Mucosa of descending colon (tissue), 3 donors: ENCODE data around the gene PSD2. TPM values are rescaled to one million over a fixed set of nuclear protein-coding genes. Genes with fewer than 3 reads are reported as not detected.

ENCODE experiments used
- ATAC-seq: fragments of 200-7000 bp; cut with Tn5 transposase; one replicate; pipeline ENCODE4 v1.9.1; 2020; ENCODE audit warnings: mild to moderate bottlenecking, moderate library complexity
- DNase-seq, 3 donors: peaks; one replicate each; pipeline ENCODE4 v3.0.0-alpha.2; 2020
- H3K36me3 ChIP-seq: fragments of 200-600 bp; one replicate; pipeline ENCODE4 v1.8.0; 2021; ENCODE audit warnings: low read depth, mild to moderate bottlenecking
- H3K4me1 ChIP-seq: fragments of 200-600 bp; one replicate; pipeline ENCODE4 v1.8.0; 2021; ENCODE audit warnings: low read depth, mild to moderate bottlenecking
- H3K4me3 ChIP-seq: fragments of 200-600 bp; one replicate; pipeline ENCODE4 v1.8.0; 2021; ENCODE audit warnings: mild to moderate bottlenecking
- H3K9me3 ChIP-seq: fragments of 200-600 bp; one replicate; pipeline ENCODE4 v1.8.0; 2021; ENCODE audit warnings: mild to moderate bottlenecking
- intact Hi-C, 2 donors: fragments of 100-400 bp; cut with DNase I in 1 of 2; cut with micrococcal nuclease in 1 of 2; formaldehyde crosslinking; loops; one replicate each; pipeline versions ENCODE4 v1.11.0 to v1.11.1; 2022; cut with DNase I, micrococcal nuclease
- total RNA-seq, 3 donors: library from RNA; stranded (reverse); fragmentation: NEBNext Ultra II Directional in 2 of 3; extraction: Animal tissue kit (Norgen Biotek cat#: 25700) in 2 of 3; gene quantifications; one replicate each; pipeline versions ENCODE4 v1.2.1 to v1.2.4, GENCODE V29; 2021 to 2023
- TF ChIP-seq, protein P1 (sequence below): fragments of 200-600 bp; IDR thresholded peaks from one replicate; pipeline ENCODE4 v1.8.0; 2022; ENCODE audit warnings: antibody characterized with exemption, mild to moderate bottlenecking
- donor health status: DM: no; HTN: no; CAD: no; lungs with moderate emphysema.
- donor health status: DM: no; HTN: no; CAD: no.
- donor health status: DM: no; HTN: yes; CAD: no.

PSD2 gene
- total RNA-seq, 3 donors from 2014 or later = 0.07 to 0.25 TPM; not detected in 1

DNA sequence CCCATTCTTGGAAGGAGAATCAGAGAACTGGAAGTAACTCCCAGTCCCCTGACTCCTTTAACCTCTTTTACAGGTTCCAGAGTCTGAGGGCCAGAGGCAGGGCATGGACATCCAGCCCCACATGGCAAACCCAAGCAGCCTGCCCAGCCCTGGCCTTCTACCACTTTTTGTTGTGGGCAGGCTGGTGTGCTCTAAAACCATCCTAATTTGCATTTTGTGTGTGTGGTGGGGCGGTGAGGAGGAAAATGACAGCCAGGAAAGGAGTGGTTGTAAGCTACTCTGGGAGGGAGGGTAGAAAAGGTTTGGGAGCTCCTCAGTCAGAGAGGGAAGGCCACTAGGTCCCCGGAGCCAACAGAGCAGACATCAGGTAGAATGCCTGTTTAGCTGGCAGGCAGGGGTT lies 90.6 kb downstream of the PSD2 start:
- ATAC-seq = no peak
- no peaks in the 10 kb centered on the region for H3K4me1 ChIP-seq
- H3K9me3 ChIP-seq = no peaks in the 10 kb centered on the region
- TF ChIP-seq, protein P1, sequence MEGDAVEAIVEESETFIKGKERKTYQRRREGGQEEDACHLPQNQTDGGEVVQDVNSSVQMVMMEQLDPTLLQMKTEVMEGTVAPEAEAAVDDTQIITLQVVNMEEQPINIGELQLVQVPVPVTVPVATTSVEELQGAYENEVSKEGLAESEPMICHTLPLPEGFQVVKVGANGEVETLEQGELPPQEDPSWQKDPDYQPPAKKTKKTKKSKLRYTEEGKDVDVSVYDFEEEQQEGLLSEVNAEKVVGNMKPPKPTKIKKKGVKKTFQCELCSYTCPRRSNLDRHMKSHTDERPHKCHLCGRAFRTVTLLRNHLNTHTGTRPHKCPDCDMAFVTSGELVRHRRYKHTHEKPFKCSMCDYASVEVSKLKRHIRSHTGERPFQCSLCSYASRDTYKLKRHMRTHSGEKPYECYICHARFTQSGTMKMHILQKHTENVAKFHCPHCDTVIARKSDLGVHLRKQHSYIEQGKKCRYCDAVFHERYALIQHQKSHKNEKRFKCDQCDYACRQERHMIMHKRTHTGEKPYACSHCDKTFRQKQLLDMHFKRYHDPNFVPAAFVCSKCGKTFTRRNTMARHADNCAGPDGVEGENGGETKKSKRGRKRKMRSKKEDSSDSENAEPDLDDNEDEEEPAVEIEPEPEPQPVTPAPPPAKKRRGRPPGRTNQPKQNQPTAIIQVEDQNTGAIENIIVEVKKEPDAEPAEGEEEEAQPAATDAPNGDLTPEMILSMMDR = no peak
- H3K36me3 ChIP-seq = no peaks in the 10 kb centered on the region
- no peak for DNase-seq
- H3K4me3 ChIP-seq = no peak overlapping the region
- intact Hi-C loops = no loop called here

DNA sequence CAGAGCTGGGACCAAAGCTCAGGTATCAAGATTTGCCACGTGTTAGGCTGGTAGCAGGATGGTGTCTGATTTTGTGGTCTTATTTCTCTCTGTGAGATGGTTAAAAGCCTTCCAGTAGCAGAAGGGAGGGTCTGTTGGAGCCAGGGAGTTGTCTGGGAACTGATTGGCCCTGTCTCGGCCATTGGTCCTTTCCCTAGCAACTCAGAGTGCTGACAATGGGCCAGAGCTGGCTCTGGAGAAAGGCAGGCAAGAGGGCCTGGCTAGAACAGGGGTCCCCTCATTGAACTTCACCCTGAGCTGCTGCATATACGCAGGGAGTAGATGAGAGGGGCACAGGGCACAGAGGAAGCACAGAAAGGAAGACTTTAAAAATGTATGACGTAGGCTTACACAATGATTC lies 92.8 kb downstream of the PSD2 start:
- TF ChIP-seq, protein P1 = no peak
- no peaks in the 10 kb centered on the region for H3K36me3 ChIP-seq
- H3K4me3 ChIP-seq = no peak overlapping the region
- intact Hi-C loops = no loop called here
- DNase-seq (no peak), ATAC-seq (no peak)
- no peaks in the 10 kb centered on the region for H3K9me3 ChIP-seq
- no peaks in the 10 kb centered on the region for H3K4me1 ChIP-seq

DNA sequence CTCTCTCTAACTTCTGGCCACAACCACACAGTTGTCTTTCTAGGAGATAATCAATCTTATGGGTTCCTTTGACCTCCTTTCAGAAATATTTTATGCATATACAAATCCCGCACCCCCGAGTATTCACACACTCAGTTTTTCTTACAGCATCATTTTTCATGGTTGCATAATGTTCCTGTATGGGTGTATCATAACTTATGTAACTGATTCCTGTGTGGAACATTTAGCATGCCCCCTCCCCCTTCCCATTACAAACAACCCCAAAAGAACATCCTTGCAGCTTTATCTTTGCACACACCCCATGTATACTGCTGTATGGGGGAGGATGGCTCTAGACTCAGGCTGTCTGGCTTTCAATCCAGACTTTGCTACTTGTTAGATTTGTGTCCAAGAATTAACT lies 93.8 kb downstream of the PSD2 start:
- H3K4me3 ChIP-seq = no peak overlapping the region
- H3K9me3 ChIP-seq = no peaks in the 10 kb centered on the region
- intact Hi-C loops = no loop called here
- no peaks in the 10 kb centered on the region for H3K36me3 ChIP-seq
- DNase-seq (no peak), ATAC-seq (no peak)
- no peaks in the 10 kb centered on the region for H3K4me1 ChIP-seq
- TF ChIP-seq, protein P1 = no peak

DNA sequence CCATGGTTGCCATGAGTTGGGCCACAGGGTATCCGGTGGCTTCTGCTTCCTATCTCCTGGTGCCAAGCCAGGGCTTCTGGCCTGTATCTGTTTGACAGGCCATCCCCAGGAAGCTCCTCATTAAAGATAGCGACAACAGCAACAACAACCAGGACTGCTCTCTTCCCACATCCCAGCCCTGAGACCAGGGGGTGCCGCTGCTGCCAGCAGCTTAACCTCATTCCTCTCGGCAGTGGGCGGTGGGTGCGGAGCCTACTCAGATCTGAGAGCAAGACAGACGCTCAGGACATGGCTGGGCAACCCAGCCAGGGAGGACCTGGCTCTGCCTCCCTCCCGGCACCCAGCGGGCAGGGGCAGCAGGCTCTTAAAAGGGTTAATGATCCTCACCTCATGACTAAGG lies 98.3 kb downstream of the PSD2 start:
- ATAC-seq = no peak
- Histone ChIP-seq H3K4me1 (no peaks in the 10 kb centered on the region), H3K36me3 (no peaks in the 10 kb centered on the region), H3K4me3 (no peak overlapping the region), H3K9me3 (no peaks in the 10 kb centered on the region)
- DNase-seq = no peak
- TF ChIP-seq, protein P1 = no peak
- intact Hi-C loops = no loop called here

Other genes with a start within 250 kb of the PSD2 start
- 100 to 1,000 TPM; 139 to 145 (median 140) TPM for gene UBE2D2, start 234.5 kb upstream of the PSD2 start, total RNA-seq
- 10 to 100 TPM; 28.1 to 31.0 (median 28.3) TPM for gene CXXC5, start 147.5 kb upstream of the PSD2 start, total RNA-seq
- gene NRG2, start 247.5 kb downstream of the PSD2 start, total RNA-seq = 1 to 10 TPM in 1 of 3 donors, under 1 TPM in 2; 0.52 to 7.3 (median 0.89) TPM